Effector CD8-positive, alpha-beta T cell (primary cell): ENCODE results near the gene LAMA1.
"Not testable (repeated sequence)": the region's sequence is repeated elsewhere in the genome, so short reads cannot be mapped to it uniquely, and the experiment has no call there.

Source experiments
- DNase-seq: peaks from one replicate; lab custom pipeline; 2025; lab: John Stamatoyannopoulos, UW
- total RNA-seq, 4 experiments: gene quantifications; one replicate each; lab custom pipeline; 2026; lab: John Stamatoyannopoulos, UW

Gene LAMA1, protein sequence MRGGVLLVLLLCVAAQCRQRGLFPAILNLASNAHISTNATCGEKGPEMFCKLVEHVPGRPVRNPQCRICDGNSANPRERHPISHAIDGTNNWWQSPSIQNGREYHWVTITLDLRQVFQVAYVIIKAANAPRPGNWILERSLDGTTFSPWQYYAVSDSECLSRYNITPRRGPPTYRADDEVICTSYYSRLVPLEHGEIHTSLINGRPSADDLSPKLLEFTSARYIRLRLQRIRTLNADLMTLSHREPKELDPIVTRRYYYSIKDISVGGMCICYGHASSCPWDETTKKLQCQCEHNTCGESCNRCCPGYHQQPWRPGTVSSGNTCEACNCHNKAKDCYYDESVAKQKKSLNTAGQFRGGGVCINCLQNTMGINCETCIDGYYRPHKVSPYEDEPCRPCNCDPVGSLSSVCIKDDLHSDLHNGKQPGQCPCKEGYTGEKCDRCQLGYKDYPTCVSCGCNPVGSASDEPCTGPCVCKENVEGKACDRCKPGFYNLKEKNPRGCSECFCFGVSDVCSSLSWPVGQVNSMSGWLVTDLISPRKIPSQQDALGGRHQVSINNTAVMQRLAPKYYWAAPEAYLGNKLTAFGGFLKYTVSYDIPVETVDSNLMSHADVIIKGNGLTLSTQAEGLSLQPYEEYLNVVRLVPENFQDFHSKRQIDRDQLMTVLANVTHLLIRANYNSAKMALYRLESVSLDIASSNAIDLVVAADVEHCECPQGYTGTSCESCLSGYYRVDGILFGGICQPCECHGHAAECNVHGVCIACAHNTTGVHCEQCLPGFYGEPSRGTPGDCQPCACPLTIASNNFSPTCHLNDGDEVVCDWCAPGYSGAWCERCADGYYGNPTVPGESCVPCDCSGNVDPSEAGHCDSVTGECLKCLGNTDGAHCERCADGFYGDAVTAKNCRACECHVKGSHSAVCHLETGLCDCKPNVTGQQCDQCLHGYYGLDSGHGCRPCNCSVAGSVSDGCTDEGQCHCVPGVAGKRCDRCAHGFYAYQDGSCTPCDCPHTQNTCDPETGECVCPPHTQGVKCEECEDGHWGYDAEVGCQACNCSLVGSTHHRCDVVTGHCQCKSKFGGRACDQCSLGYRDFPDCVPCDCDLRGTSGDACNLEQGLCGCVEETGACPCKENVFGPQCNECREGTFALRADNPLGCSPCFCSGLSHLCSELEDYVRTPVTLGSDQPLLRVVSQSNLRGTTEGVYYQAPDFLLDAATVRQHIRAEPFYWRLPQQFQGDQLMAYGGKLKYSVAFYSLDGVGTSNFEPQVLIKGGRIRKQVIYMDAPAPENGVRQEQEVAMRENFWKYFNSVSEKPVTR (N-terminal part only)
- total RNA-seq = 0 to 4.2 (median 0.62) reads per million in 4 experiments

GRCh38 chr18:7117390-7118355, at the start of gene LAMA1:
TSS of gene LAMA1 (minus strand) at chr18:7117797. CDS start at chr18:7117720, 77 bp downstream.
- no peak for DNase-seq

- DNase-seq = no peak
These were observed 48.3 kb upstream of the LAMA1 start for GRCh38 chr18:7165846-7166393.

- no peak for DNase-seq
These were observed 46.9 kb upstream of the LAMA1 start for GRCh38 chr18:7164323-7165004.

DNA sequence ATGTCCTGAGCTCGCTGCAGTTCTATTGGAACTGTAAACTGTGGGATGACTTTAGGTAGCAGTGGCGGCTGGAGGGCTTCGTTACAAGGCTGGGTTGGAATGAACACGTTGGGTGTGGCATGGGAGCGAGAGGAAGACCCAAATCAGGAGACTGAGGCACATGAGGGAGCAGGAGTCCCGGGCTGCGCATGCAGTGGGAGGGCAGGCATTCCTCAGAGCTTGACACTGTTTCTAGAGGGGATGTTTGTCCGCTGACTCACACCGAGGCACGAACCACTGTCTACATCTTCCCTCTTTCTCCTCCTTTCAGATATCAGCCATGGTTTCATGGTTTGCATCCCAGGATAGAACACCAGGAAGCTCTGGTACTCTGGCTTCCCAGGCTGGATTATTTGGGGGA, 40.6 kb upstream of the LAMA1 start:
- DNase-seq = no peak

DNA sequence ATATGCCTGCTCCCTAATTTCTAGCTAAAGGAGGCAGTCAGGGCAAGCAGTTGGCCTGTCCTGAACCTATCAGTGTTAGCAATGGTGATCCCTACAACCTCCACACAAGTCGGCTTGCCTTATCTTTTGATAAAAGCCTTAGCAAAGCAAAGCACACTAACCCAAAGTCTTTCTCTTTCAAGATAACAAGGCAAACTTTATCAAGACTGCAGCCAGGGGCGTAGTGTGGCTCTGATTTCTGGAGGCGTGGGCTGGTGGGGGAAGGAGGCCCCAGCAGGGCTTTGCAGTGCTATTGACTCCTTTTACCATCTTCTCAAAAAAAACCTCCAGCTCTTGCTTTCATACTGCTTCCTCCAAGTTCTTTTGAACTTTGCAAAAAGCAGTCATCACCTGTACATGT, 40.2 kb upstream of the LAMA1 start:
- DNase-seq = no peak

- DNase-seq = no peak
These were observed 38.3 kb upstream of the LAMA1 start for GRCh38 chr18:7155887-7156286.

DNA sequence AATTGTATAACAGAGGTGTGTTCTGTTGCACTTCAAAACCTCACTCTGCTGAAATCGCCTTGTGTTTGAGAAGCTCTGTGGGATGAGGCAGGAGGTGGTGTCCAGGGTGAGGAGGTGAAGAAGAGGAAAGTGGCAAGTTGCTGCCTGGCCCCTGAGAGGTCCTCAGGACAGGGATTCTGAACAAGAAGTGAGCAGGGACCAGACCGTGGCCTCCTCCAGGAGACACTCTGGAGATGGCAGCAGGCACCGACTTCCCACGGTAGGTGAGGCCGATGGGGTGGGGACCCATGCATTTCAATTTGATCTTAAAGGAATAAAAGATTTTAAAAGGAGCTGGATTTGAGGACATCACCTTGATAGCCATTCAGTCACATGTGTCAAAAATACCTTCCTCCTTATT, 37.5 kb upstream of the LAMA1 start:
- no peak for DNase-seq

- DNase-seq = no peak
These were observed 34.8 kb upstream of the LAMA1 start for GRCh38 chr18:7152440-7152839.

- no peak for DNase-seq
These were observed 29.8 kb upstream of the LAMA1 start for GRCh38 chr18:7147399-7147798.

- DNase-seq = no peak
These were observed 28.5 kb upstream of the LAMA1 start for GRCh38 chr18:7146067-7146466.

DNA sequence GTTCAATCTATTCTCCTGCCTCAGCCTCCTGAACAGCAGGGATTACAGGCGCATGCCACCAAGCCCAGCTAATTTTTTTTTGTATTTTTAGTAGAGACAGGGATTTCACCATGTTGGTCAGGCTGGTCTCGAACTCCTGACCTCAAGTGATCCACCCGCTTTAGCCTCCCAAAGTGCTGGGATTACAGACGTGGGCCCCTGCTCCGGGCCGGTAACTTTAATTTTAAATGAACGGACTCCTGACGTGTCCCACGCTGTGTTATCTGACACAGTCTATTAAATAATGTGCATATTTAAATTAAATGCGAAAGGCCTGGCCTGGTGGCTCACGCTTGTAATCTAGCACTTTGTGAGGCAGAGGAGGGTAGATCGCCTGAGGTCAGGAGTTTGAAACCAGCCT, 27.3 kb upstream of the LAMA1 start:
- not testable (repeated sequence) for DNase-seq

GRCh38 chr18:7141287-7141686, 23.7 kb upstream of the LAMA1 start:
- no peak for DNase-seq

GRCh38 chr18:7139409-7139808, 21.8 kb upstream of the LAMA1 start:
- no peak for DNase-seq

DNA sequence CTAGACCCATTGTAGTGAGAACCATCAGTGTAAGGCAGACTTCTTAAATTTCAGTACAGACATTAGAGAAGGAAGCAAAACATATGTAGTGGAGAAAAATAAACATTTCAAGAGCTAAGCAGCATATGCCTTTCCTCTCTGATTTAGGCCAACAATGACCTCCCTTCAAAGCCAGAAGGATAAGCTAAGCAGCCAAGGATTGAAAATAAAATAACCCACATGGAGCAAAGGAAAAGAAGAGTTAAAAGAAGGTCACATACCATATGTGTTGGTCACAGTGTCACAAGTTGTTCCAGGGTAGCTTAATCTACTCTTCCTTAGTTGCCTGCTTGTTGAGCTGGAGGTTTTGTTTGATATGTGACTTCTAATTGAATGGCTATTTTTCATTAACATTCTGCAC, 15.6 kb upstream of the LAMA1 start:
- no peak for DNase-seq

DNA sequence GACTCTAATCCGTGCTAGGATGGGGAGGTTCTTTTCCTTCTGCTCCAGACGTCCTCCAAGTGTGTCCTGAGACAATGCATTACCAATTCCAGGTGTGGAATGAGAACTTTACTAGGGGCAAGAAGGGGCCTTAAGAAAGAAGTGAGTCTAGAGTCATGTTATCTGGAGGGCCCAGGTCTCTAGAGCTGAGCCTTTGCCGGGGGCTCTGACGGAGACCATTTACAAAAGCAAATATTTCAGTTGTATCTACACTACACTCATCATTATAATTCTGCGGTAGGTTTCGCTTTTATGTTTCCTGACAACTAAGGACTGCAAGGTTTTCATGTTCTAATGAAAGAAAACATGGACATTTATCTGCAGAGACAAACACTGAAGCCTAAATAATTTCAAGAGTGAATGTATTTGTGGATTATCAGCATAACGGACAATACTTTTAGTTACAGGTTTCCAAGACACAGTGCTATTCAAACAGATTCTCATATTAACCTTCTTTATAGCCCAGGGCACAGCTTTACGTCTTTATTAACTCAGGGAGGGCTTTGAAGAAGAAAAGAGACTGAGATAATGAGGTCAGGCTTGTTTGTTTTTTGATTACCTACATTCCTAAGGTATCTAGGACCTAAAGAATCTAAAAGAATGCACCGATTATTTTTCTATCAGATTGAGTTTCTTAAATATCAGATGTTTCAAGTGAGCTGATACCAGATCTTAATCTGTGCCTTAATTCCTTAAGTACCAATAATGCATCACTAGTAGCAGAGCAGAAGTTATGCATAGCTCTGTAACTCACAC, 15.0 kb upstream of the LAMA1 start:
- no peak for DNase-seq

DNA sequence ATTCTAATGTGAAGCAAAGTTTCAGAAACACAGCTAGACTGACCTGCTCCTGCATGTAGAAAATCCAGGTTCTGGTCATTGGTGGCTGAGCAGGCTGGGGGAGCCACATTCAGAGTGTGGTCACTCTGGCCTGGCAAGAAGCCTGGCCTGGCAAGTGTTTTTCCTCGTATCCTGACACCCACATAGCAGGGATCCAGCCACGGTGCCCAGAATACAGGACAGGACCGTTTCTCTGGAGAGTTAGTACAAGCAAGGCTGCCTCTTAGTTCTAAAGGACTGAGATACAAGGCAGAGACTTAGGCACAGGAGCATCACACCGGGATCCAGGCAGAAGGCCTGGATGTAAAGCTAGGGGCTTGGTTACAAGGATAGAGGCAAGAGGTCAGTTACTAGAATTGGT, 4.8 kb upstream of the LAMA1 start:
- no peak for DNase-seq

- no peak for DNase-seq
These were observed 706 bp downstream of the LAMA1 start for GRCh38 chr18:7116792-7117389.

- no peak for DNase-seq
These were observed 1.4 kb downstream of the LAMA1 start for GRCh38 chr18:7116001-7116730.
